Endothelial cell of hepatic sinusoid (primary cell): ENCODE data around the gene SEC14L3.

Experiments
- in situ Hi-C: cut with HindIII; loops from 2 replicates; pipeline ENCODE4 v1.10.0; 2017; ENCODE audit warnings: low sequenced_read_pairs

Gene SEC14L3

GRCh38 chr22:30471616-30472318 is at the start of gene SEC14L3:
SEC14L3 (minus strand) TSS chr22:30472017; CDS start chr22:30471958, 59 bp downstream.
- in situ Hi-C loops, result no loop called here

GRCh38 chr22:30519842-30520425 is 48.1 kb upstream of the SEC14L3 start:
- in situ Hi-C loops, result loop anchor here (10.0 kb wide), 1 partner anchor 45 kb away; no protein-coding TSS in a partner anchor

- in situ Hi-C loops, result loop anchor here (10.0 kb wide), 1 partner anchor 48 kb away; no protein-coding TSS in a partner anchor
These were observed 44.9 kb upstream of the SEC14L3 start for GRCh38 chr22:30516731-30517130.

GRCh38 chr22:30516273-30516672 is 44.5 kb upstream of the SEC14L3 start:
- in situ Hi-C loops, result loop anchor here (10.0 kb wide), 1 partner anchor 49 kb away; no protein-coding TSS in a partner anchor

GRCh38 chr22:30514252-30514651 is 42.4 kb upstream of the SEC14L3 start:
- in situ Hi-C loops, result loop anchor here (10.0 kb wide), 1 partner anchor 51 kb away; no protein-coding TSS in a partner anchor

- in situ Hi-C loops, result loop anchor here (10.0 kb wide), 1 partner anchor 51 kb away; no protein-coding TSS in a partner anchor
These were observed 41.6 kb upstream of the SEC14L3 start for GRCh38 chr22:30513462-30513861.

GRCh38 chr22:30511911-30512310 is 40.1 kb upstream of the SEC14L3 start:
- in situ Hi-C loops, result loop anchor here (10.0 kb wide), 1 partner anchor 53 kb away; no protein-coding TSS in a partner anchor

- in situ Hi-C loops, result loop anchor here (10.0 kb wide), 1 partner anchor 54 kb away; no protein-coding TSS in a partner anchor
These were observed 39.3 kb upstream of the SEC14L3 start for GRCh38 chr22:30511109-30511508.

GRCh38 chr22:30508216-30508615 is 36.4 kb upstream of the SEC14L3 start:
- in situ Hi-C loops, result no loop called here

GRCh38 chr22:30507670-30508069 is 35.9 kb upstream of the SEC14L3 start:
- in situ Hi-C loops, result no loop called here

GRCh38 chr22:30506507-30506968 is 34.7 kb upstream of the SEC14L3 start:
- in situ Hi-C loops, result no loop called here

GRCh38 chr22:30503551-30503950 is 31.7 kb upstream of the SEC14L3 start:
- in situ Hi-C loops, result no loop called here

- in situ Hi-C loops, result no loop called here
These were observed 31.1 kb upstream of the SEC14L3 start for GRCh38 chr22:30502911-30503310.

- in situ Hi-C loops, result no loop called here
These were observed 30.3 kb upstream of the SEC14L3 start for GRCh38 chr22:30502153-30502552.

- in situ Hi-C loops, result no loop called here
These were observed 28.8 kb upstream of the SEC14L3 start for GRCh38 chr22:30500628-30501027.

GRCh38 chr22:30497466-30498150 is 25.8 kb upstream of the SEC14L3 start:
- in situ Hi-C loops, result no loop called here

GRCh38 chr22:30495041-30495784 is 23.4 kb upstream of the SEC14L3 start:
- in situ Hi-C loops, result no loop called here

GRCh38 chr22:30492144-30492543 is 20.3 kb upstream of the SEC14L3 start:
- in situ Hi-C loops, result no loop called here

GRCh38 chr22:30491381-30491780 is 19.6 kb upstream of the SEC14L3 start:
- in situ Hi-C loops, result no loop called here

- in situ Hi-C loops, result no loop called here
These were observed 18.6 kb upstream of the SEC14L3 start for GRCh38 chr22:30490399-30490798.

GRCh38 chr22:30488121-30488520 is 16.3 kb upstream of the SEC14L3 start:
- in situ Hi-C loops, result no loop called here
